ENCODE results near the gene EED. TPM values are rescaled to one million over a fixed set of nuclear protein-coding genes. Genes with fewer than 3 reads are reported as not detected.

EED gene
- total RNA-seq, 2 donors from 2014 or later, result 21.9 to 28.3 TPM

DNA sequence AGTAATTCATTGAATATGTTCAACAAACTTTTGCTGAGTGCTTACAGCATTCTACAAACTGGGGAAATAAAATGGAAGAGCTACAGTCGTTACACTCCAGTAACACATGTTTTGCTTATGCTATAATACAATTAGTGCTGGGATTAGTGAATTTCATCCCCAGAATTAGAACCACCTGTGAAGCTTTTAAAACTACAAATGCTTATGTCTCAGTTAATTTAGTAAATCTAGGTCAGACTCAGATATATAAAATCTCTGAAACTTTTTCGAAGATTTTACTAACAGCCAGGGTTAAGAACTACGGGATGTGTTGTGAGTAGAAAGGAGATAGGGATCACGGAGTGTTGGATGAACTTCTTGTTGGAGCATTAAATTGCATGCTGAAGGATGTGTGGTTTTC, 33.7 kb upstream of the EED start:
- Histone ChIP-seq H3K36me3 (no peaks in the 10 kb centered on the region), H3K4me1 (no peaks in the 10 kb centered on the region), H3K27ac (no peak overlapping the region), H3K4me3 (no peak overlapping the region), H3K9ac (ENCODE audit: low read depth in 2 of 2, low read length in 2 of 2) (no peak overlapping the region), H3K27me3 (no peaks in the 10 kb centered on the region), H3K9me3 (no peaks in the 10 kb centered on the region)
- TF ChIP-seq, protein P1, sequence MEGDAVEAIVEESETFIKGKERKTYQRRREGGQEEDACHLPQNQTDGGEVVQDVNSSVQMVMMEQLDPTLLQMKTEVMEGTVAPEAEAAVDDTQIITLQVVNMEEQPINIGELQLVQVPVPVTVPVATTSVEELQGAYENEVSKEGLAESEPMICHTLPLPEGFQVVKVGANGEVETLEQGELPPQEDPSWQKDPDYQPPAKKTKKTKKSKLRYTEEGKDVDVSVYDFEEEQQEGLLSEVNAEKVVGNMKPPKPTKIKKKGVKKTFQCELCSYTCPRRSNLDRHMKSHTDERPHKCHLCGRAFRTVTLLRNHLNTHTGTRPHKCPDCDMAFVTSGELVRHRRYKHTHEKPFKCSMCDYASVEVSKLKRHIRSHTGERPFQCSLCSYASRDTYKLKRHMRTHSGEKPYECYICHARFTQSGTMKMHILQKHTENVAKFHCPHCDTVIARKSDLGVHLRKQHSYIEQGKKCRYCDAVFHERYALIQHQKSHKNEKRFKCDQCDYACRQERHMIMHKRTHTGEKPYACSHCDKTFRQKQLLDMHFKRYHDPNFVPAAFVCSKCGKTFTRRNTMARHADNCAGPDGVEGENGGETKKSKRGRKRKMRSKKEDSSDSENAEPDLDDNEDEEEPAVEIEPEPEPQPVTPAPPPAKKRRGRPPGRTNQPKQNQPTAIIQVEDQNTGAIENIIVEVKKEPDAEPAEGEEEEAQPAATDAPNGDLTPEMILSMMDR (IDR thresholded peaks at IDR 0.05), result no peak
- intact Hi-C loops (cut with DNase I), result no loop called here
- no peak for DNase-seq

GRCh38 chr11:86211619-86212018, 32.9 kb upstream of the EED start:
- H3K4me3 ChIP-seq, result no peak overlapping the region
- intact Hi-C loops (cut with DNase I), result no loop called here
- DNase-seq, result no peak
- H3K36me3 ChIP-seq, result no peaks in the 10 kb centered on the region
- H3K27ac ChIP-seq, result no peak overlapping the region
- no peak overlapping the region for H3K9ac ChIP-seq (ENCODE audit: low read depth in 2 of 2, low read length in 2 of 2)
- no peaks in the 10 kb centered on the region for H3K4me1 ChIP-seq
- no peaks in the 10 kb centered on the region for H3K9me3 ChIP-seq
- H3K27me3 ChIP-seq, result no peaks in the 10 kb centered on the region
- TF ChIP-seq, protein P1 (IDR thresholded peaks at IDR 0.05), result no peak

GRCh38 chr11:86212019-86212611, 32.4 kb upstream of the EED start:
- intact Hi-C loops (cut with DNase I), result no loop called here
- no peaks in the 10 kb centered on the region for H3K4me1 ChIP-seq
- H3K4me3 ChIP-seq, result no peak overlapping the region
- TF ChIP-seq, protein P1 (IDR thresholded peaks at IDR 0.05), result no peak
- H3K9ac ChIP-seq (ENCODE audit: low read depth in 2 of 2, low read length in 2 of 2), result no peak overlapping the region
- H3K27ac ChIP-seq, result no peak overlapping the region
- no peaks in the 10 kb centered on the region for H3K36me3 ChIP-seq
- no peaks in the 10 kb centered on the region for H3K27me3 ChIP-seq
- H3K9me3 ChIP-seq, result no peaks in the 10 kb centered on the region
- no peak for DNase-seq

- Histone ChIP-seq H3K27ac (no peak overlapping the region), H3K4me3 (no peak overlapping the region), H3K36me3 (no peaks in the 10 kb centered on the region), H3K4me1 (no peaks in the 10 kb centered on the region), H3K27me3 (no peaks in the 10 kb centered on the region), H3K9ac (ENCODE audit: low read depth in 2 of 2, low read length in 2 of 2) (no peak overlapping the region), H3K9me3 (no peaks in the 10 kb centered on the region)
- TF ChIP-seq, protein P1 (IDR thresholded peaks at IDR 0.05), result no peak
- intact Hi-C loops (cut with DNase I), result loop anchor here (5.0 kb wide), 2 partner anchors 177 to 272 kb away; no protein-coding TSS in a partner anchor
- no peak for DNase-seq
These were observed 29.8 kb upstream of the EED start for GRCh38 chr11:86214710-86215109.

DNA sequence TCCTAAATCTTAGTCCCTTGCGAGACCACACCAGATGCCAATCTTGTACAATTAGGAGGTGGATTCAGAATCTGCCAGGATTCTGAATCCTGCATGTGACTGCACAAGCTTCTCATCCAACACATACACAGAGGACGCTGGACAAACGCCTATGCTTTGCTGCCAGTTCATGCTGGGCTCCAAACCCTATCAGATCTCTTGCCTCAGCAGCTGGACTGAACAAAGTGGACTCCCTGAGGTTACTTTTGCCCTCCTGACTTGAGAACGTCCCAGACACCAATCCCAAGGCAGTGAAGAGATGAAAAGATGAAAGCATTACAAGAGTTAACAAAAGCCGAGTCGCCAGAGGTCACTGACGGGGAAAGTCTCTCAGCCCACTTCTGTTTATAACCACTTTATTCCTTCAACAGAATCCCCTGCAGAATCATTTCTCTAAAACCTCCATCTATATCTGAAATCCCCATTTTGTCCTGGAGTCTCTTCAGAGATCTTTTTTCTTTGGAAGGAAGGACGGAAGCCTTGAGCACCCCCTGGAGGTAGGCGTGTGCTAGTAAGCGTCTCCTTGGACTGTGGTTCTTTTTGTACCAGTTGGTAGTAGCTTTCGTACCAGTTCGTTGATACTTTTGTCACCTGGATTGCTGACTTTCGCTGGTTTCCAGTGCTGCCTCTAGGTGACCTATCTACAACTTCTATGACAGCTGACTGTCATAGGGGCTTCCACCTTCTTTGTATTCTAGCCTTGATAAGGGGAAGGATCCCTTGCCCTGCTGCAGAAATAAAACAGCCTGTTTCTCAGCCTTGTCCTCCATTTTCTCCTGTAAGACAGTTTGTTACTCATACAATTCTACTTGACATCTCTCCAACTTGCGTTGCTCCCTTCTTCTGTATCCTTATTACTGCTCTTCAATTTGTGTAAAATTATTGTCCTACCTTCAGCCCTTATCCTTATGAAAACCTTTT, 26.1 kb upstream of the EED start:
- H3K27me3 ChIP-seq, result no peaks in the 10 kb centered on the region
- no peaks in the 10 kb centered on the region for H3K36me3 ChIP-seq
- H3K9me3 ChIP-seq, result no peaks in the 10 kb centered on the region
- no peak overlapping the region for H3K4me3 ChIP-seq
- no peaks in the 10 kb centered on the region for H3K4me1 ChIP-seq
- H3K9ac ChIP-seq (ENCODE audit: low read depth in 2 of 2, low read length in 2 of 2), result no peak overlapping the region
- peak; percentile 83 for DNase-seq
- TF ChIP-seq, protein P1 (IDR thresholded peaks at IDR 0.05), result peak; percentile 84
- intact Hi-C loops (cut with DNase I), result loop anchor here (5.0 kb wide), 2 partner anchors 181 to 276 kb away; no protein-coding TSS in a partner anchor
- H3K27ac ChIP-seq, result no peak overlapping the region
